GM23338 (cell line): ENCODE results near the gene GPR141.

ENCODE experiments used
- EZH2 ChIP-seq: fragments of 200-600 bp; sonication (generic); IDR thresholded peaks from one replicate; pipeline ENCODE4 v1.8.0; 2017; ENCODE audit warnings: antibody characterized with exemption, mild to moderate bottlenecking, low read depth; ENCODE audit not compliant: unreplicated experiment
- TF ChIP-seq, protein P1 (sequence below), 2 experiments: fragments of 200-600 bp in 1 of 2; sonication (generic) in 1 of 2; conservative IDR thresholded peaks; 2 replicates each; pipeline versions ENCODE4 v1.5.1 to v1.6.1; 2016 to 2017; ENCODE audit warnings: antibody characterized with exemption in 2 of 2, low read depth in 2 of 2, mild to moderate bottlenecking in 2 of 2, moderate library complexity in 1 of 2

- TF ChIP-seq, protein P1, sequence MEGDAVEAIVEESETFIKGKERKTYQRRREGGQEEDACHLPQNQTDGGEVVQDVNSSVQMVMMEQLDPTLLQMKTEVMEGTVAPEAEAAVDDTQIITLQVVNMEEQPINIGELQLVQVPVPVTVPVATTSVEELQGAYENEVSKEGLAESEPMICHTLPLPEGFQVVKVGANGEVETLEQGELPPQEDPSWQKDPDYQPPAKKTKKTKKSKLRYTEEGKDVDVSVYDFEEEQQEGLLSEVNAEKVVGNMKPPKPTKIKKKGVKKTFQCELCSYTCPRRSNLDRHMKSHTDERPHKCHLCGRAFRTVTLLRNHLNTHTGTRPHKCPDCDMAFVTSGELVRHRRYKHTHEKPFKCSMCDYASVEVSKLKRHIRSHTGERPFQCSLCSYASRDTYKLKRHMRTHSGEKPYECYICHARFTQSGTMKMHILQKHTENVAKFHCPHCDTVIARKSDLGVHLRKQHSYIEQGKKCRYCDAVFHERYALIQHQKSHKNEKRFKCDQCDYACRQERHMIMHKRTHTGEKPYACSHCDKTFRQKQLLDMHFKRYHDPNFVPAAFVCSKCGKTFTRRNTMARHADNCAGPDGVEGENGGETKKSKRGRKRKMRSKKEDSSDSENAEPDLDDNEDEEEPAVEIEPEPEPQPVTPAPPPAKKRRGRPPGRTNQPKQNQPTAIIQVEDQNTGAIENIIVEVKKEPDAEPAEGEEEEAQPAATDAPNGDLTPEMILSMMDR (conservative IDR thresholded peaks at IDR 0.05; ENCODE audit: low read depth in 2 of 2): no peak
- TF ChIP-seq EZH2: no peak
Observed at GRCh38 chr7:37724732-37725131, 41.2 kb downstream of the GPR141 start.
